Superior temporal gyrus (tissue), 1 donor: Measurements from ENCODE around the gene NUMA1.

ENCODE experiments used
- DNase-seq: peaks from one replicate; pipeline ENCODE4 v3.0.0-alpha.2; 2016; ENCODE audit errors: extremely low spot score

NUMA1 gene

GRCh38 chr11:72014761-72015320 is 65.5 kb downstream of the NUMA1 start:
- DNase-seq = no peak

GRCh38 chr11:72013765-72014711 is 66.3 kb downstream of the NUMA1 start:
- DNase-seq = no peak

GRCh38 chr11:72012897-72013721 is 67.2 kb downstream of the NUMA1 start:
- peak; percentile 44 for DNase-seq

GRCh38 chr11:72012091-72012630 is 68.2 kb downstream of the NUMA1 start:
- no peak for DNase-seq

GRCh38 chr11:72010529-72011233 is 69.7 kb downstream of the NUMA1 start:
- no peak for DNase-seq

GRCh38 chr11:72009156-72009555 is 71.2 kb downstream of the NUMA1 start:
- no peak for DNase-seq

- DNase-seq = no peak
Measured at GRCh38 chr11:72008728-72009127, 71.6 kb downstream of the NUMA1 start.

- no peak for DNase-seq
Measured at GRCh38 chr11:72007587-72007986, 72.8 kb downstream of the NUMA1 start.

GRCh38 chr11:72007089-72007476 is 73.3 kb downstream of the NUMA1 start:
- no peak for DNase-seq

- no peak for DNase-seq
Measured at GRCh38 chr11:72006309-72007088, 73.8 kb downstream of the NUMA1 start.

- no peak for DNase-seq
Measured at GRCh38 chr11:72005347-72006260, 74.7 kb downstream of the NUMA1 start.

- no peak for DNase-seq
Measured at GRCh38 chr11:72004515-72005346, 75.6 kb downstream of the NUMA1 start.

GRCh38 chr11:72003776-72004171 is 76.6 kb downstream of the NUMA1 start:
- DNase-seq = no peak

- DNase-seq = no peak
Measured at GRCh38 chr11:72002841-72003775, 77.2 kb downstream of the NUMA1 start.

- no peak for DNase-seq
Measured at GRCh38 chr11:72001834-72002591, 78.3 kb downstream of the NUMA1 start.

- no peak for DNase-seq
Measured at GRCh38 chr11:72001285-72001684, 79.1 kb downstream of the NUMA1 start.
